AG09309 (cell line): ENCODE measurements around the gene EXOSC10.
"Not testable (repeated sequence)": the region's sequence is repeated elsewhere in the genome, so short reads cannot be mapped to it uniquely, and the experiment has no call there.

Experiments
- DNase-seq: peaks from one replicate; pipeline ENCODE4 v3.0.0-alpha.2; 2010; ENCODE audit warnings: low read depth
- H3K4me3 ChIP-seq: 2 replicates; pipeline ENCODE4 v1.5.1; 2011; ENCODE audit warnings: mild to moderate bottlenecking, low read depth, low read length, moderate library complexity; ENCODE audit not compliant: control insufficient read depth
- TF ChIP-seq, protein P1 (sequence below): IDR thresholded peaks from 2 replicates; pipeline ENCODE4 v1.5.1; 2011; ENCODE audit warnings: mild to moderate bottlenecking, low read depth, low read length, inconsistent platforms; ENCODE audit not compliant: insufficient read depth, control insufficient read depth; ENCODE audit errors: missing control alignments

Gene EXOSC10

DNA sequence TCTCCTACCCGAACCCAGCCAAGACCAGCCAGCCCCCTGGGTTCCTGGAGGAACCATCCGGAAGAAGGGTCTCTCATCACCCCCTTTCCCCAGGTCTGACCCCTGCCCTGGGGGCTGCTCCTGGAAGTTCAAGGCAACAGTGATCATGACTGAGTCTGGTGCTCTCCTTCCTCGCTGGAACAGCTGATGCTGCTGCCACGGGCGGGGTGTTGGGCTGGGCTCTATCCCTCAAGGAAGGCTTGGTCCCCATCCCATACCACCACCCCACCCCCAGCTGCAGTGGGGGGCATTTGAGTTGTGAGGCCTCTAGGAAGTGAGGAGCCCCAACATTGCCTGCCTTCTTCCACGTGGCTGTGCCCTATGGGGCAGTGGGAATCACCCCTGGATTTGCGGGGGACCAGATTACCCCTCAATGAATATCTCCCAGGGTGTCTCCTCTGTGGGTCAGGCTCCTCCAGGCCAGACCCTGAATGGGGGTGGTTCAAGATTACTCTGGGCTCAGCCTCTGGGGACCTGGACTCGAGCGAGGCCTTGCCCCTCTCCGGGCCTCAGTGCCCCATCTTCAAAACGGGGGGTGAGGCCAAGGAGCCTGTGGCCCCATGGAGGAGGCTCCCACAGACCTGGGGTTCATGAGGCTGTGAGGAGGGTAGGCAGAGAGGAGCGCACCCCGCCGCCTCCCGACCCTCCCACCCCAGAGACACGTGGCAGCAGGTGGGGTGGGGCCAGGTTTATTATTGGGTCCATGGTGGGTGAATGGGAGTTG, 55.4 kb downstream of the EXOSC10 start:
- TF ChIP-seq, protein P1, sequence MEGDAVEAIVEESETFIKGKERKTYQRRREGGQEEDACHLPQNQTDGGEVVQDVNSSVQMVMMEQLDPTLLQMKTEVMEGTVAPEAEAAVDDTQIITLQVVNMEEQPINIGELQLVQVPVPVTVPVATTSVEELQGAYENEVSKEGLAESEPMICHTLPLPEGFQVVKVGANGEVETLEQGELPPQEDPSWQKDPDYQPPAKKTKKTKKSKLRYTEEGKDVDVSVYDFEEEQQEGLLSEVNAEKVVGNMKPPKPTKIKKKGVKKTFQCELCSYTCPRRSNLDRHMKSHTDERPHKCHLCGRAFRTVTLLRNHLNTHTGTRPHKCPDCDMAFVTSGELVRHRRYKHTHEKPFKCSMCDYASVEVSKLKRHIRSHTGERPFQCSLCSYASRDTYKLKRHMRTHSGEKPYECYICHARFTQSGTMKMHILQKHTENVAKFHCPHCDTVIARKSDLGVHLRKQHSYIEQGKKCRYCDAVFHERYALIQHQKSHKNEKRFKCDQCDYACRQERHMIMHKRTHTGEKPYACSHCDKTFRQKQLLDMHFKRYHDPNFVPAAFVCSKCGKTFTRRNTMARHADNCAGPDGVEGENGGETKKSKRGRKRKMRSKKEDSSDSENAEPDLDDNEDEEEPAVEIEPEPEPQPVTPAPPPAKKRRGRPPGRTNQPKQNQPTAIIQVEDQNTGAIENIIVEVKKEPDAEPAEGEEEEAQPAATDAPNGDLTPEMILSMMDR = no peak
- H3K4me3 ChIP-seq = no peak overlapping the region
- no peak for DNase-seq

DNA sequence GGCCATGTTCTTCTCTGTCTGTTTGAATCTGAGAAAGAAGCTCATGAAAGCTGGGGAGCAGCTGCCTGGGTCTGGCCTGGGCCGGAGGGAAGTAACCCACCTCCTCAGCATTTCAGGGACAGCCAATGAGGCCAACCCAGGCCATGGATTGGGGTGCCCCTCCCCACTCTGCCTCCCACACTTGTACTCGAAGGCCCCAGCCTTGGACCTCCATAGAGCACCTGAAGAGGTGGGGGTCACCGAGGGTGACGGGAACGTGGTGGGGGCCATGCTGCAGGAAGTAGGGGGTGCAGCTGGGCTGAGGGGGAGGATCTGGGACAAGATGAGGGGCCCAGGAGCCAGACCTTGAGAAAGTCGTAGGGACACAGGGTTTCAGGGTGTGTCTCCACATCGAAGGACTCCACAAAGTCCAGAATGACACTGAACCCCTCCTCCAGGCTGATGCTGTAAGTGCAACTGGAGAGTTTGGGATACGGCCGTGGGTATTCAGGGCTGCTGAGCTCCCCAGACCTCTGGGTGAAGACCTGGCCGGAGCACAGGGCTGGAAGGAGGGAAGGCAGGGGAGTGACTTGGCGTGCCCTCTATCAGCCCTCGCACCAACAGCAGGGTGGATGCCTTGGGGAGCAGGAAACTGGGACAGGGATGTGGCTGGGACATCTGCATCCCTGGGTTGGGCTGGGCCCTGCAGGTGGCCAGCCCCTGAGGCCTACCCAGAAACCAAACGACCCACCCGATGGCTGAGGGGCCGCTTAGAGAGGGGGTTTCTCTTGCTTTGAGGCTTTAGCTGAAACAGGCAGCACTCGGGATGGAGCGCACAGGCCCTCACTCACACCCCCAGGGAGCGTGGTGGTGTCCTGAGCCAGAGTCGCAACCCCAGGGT, 56.4 kb downstream of the EXOSC10 start:
- no peak overlapping the region for H3K4me3 ChIP-seq
- TF ChIP-seq, protein P1 = no peak

DNA sequence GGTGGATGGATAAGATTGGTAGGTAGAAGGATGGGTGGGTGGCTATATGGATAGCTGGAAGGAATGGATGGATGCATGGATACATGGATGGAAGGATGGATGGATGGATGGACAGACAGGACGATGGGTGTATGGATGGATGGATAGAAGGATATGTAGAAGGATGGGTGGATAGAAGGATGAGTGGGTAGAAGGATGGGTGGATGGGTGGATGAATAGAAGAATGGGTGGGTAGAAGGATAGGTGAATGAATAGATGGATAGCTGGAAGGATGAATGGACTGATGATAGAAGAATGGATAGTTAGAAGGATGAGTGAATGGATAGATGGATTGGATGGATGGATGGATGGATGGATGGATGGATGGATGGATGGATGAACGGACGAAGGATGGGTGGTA, 57.6 kb downstream of the EXOSC10 start:
- no peak for DNase-seq
- no peak overlapping the region for H3K4me3 ChIP-seq
- TF ChIP-seq, protein P1 = no peak

More for the DNA sequence above, 56.4 kb downstream of the EXOSC10 start:
- DNase-seq = no peak

DNA sequence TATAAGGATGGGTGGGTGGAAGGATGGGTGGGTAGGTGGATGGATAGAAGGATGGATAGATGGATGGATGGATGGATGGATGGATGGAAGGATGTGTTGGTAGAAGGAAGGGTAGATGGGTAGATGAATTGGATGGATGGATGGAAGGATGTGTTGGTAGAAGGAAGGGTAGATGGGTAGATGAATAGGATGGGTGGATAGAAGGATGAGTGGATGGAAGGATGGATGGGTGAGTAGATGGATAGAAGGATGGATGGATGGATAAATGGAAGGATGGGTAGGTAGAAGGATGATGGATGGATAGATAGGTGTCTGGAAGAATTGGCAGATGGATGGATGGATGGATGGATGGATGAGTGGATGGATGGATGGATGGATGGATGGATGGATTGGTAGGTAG, 58.6 kb downstream of the EXOSC10 start:
- TF ChIP-seq, protein P1 = no peak
- DNase-seq = no peak
- H3K4me3 ChIP-seq = no peak overlapping the region

DNA sequence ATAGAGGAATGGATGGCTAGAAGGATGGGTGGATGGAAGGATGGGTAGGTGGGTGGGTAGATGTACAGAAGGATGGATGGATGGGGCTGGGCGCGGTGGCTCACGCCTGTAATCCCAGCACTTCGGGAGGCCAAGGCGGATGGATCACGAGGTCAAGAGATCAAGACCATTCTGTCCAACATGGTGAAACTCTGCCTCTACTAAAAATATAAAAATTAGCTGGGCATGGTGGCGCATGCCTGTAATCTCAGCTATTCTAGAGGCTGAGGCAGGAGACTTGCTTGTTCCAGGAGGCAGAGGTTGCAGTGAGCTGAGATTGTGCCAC, 59.6 kb downstream of the EXOSC10 start:
- not testable (repeated sequence) for H3K4me3 ChIP-seq, DNase-seq

DNA sequence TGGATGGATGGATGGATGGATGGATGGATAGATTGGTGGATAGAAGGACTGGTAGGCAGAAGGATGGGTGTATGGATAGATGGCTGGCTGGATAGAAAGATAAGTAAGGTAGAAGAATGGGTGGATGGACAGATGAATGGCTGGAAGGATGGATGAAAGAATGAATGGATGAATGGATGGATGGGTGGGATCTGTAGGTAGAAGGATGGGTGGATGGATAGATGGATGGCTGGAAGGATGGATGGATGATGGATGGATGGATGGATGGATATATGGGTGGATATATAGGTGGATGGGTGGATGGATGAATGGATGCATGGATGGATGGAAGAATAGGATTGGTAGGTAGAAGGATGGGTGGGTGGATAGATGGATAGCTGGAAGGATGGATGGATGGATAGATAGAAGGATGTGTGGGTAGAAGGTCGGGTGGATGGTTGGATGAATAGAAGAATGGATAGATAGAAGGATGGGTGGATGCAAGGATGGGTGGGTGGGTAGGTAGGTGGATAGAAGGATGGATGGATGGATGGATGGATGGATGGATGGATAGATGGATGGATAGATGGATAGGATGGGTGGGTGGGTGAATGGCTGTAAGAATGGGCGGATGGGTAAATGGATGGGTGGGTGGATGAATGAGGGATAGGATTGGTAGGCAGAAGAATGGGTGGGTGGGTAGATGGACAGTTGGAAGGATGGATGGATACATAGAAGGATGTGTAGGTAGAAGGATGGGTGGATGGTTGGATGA, 60.1 kb downstream of the EXOSC10 start:
- no peak for DNase-seq
- H3K4me3 ChIP-seq = no peak overlapping the region
- TF ChIP-seq, protein P1 = no peak
